ENCODE measurements around the gene NR1H2.
"Not testable (repeated sequence)": the region's sequence is repeated elsewhere in the genome, so short reads cannot be mapped to it uniquely, and the experiment has no call there.

The NR1H2 gene

GRCh38 chr19:50378863-50379236, 2.6 kb downstream of the NR1H2 start:
- DNase-seq (ENCODE audit: low read depth): no peak

GRCh38 chr19:50379602-50380001, 3.3 kb downstream of the NR1H2 start:
- no peak for DNase-seq (ENCODE audit: low read depth)

- DNase-seq (ENCODE audit: low read depth): no peak
These were observed 3.9 kb downstream of the NR1H2 start for GRCh38 chr19:50380137-50380536.

GRCh38 chr19:50380751-50381151, 4.5 kb downstream of the NR1H2 start:
- no peak for DNase-seq (ENCODE audit: low read depth)

- no peak for DNase-seq (ENCODE audit: low read depth)
These were observed 5.8 kb downstream of the NR1H2 start for GRCh38 chr19:50381881-50382729.

- DNase-seq (ENCODE audit: low read depth): no peak
These were observed 7.0 kb downstream of the NR1H2 start for GRCh38 chr19:50383001-50383851.

- peak; percentile 98 for DNase-seq (ENCODE audit: low read depth)
These were observed 7.8 kb downstream of the NR1H2 start, which contains the start of gene POLD1 for GRCh38 chr19:50383852-50384684. Gene POLD1 (plus strand): TSS chr19:50384347. CDS start chr19:50398852, 14,505 bp downstream.

- DNase-seq (ENCODE audit: low read depth): no peak
These were observed 8.7 kb downstream of the NR1H2 start for GRCh38 chr19:50384685-50385535.

GRCh38 chr19:50387176-50387867, 11.1 kb downstream of the NR1H2 start:
- no peak for DNase-seq (ENCODE audit: low read depth)

- DNase-seq (ENCODE audit: low read depth): no peak
These were observed 11.6 kb downstream of the NR1H2 start for GRCh38 chr19:50387868-50388245.

- not testable (repeated sequence) for DNase-seq (ENCODE audit: low read depth)
These were observed 14.0 kb downstream of the NR1H2 start for GRCh38 chr19:50390295-50390694.

GRCh38 chr19:50390952-50391351, 14.7 kb downstream of the NR1H2 start:
- DNase-seq (ENCODE audit: low read depth): not testable (repeated sequence)

- DNase-seq (ENCODE audit: low read depth): no peak
These were observed 16.5 kb downstream of the NR1H2 start for GRCh38 chr19:50392759-50393158.

GRCh38 chr19:50393589-50393988, 17.3 kb downstream of the NR1H2 start:
- DNase-seq (ENCODE audit: low read depth): no peak

- no peak for DNase-seq (ENCODE audit: low read depth)
These were observed 17.8 kb downstream of the NR1H2 start for GRCh38 chr19:50394017-50394416.

GRCh38 chr19:50398675-50399367, 22.6 kb downstream of the NR1H2 start:
- no peak for DNase-seq (ENCODE audit: low read depth)

- no peak for DNase-seq (ENCODE audit: low read depth)
These were observed 23.1 kb downstream of the NR1H2 start for GRCh38 chr19:50399368-50399745.

GRCh38 chr19:50401605-50402450, 25.6 kb downstream of the NR1H2 start:
- DNase-seq (ENCODE audit: low read depth): no peak
